Measurements from ENCODE around the gene SLC49A3. TPM values are rescaled to one million over a fixed set of nuclear protein-coding genes. Genes with fewer than 3 reads are reported as not detected.

SLC49A3 gene
- total and polyA plus RNA-seq, 12 donors: 1.4 to 24.5 (median 7.3) TPM

DNA sequence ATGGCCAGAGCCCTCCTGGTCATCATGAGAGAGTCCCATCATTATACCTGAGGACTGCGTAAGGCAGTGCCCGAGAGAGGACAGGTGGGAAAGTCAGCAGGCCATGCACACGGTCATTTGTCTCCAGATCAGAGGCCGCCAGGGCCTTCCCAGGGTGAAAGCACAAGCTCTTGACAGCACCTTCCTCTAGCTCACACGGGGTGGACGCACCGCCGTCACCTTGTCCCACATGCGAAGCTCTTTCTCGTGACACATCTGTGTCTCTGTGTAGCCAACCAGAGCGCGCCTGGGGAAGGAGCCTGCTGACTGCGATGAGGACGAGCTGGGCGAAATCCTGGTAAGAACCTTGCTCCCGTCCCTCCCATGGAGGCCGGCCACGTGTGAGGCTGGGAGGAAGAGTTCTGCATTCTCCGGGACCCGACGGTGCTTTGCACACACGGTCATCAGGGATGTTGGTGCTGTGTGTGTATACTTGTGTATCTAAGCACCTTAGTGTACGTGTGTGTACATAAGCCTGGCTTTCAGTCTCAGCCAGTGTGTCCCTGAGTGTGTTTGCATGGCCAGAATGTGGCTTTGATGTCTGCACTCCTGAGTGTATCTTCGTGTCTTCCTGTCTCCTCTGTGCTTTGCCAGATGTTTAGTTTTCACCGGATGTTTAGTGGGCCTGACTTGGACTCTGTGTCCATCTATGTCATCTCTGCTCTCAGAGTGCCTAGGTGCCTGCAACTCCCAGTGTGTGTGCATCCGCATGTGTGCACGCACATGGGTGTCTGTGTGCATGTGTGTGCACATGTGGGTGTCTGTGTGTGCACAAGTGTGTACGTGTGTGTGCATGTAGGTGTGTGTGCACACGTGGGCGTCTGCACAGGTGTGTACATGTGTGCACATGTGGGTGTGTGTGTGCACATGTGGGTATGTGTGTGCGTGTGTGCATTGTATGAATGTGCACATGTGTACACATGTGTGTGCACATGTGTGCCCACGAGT lies 30.0 kb downstream of the SLC49A3 start:
- Histone ChIP-seq H3K4me3 (no peak overlapping the region), H3K27ac (no peak overlapping the region), H3K4me1 (replicated peaks in 1 of 2) (no peaks in the 10 kb centered on the region), H3K36me3 (replicated peaks in 1 of 2) (no peaks in the 10 kb centered on the region), H3K9me3 (replicated peaks in 1 of 3) (no peaks in the 10 kb centered on the region), H3K27me3 (peaks cover 6% of the 10 kb centered on the region)
- TF ChIP-seq POLR2A (IDR thresholded peaks at IDR 0.05) (no peak), CTCF (IDR thresholded peaks at IDR 0.05) (no peak)
- WGBS, 4 donors: 84 to 91% (median 89%) methylated on average over 29 to 32 of the region's 32 CpGs
- intact Hi-C loops (cut with DNase I): no loop called here
- DNase-seq: no peak

- no peak for TF ChIP-seq POLR2A (IDR thresholded peaks at IDR 0.05)
- TF ChIP-seq CTCF (IDR thresholded peaks at IDR 0.05): no peak
Measured at GRCh38 chr4:657834-658667, 30.9 kb downstream of the SLC49A3 start.

GRCh38 chr4:657338-657833 lies 31.6 kb downstream of the SLC49A3 start:
- intact Hi-C loops (cut with DNase I): no loop called here
- Histone ChIP-seq H3K4me3 (no peak overlapping the region), H3K4me1 (replicated peaks in 1 of 2) (no peaks in the 10 kb centered on the region), H3K9me3 (replicated peaks in 1 of 3) (no peaks in the 10 kb centered on the region), H3K27me3 (no peaks in the 10 kb centered on the region), H3K27ac (no peak overlapping the region), H3K36me3 (replicated peaks in 1 of 2) (no peaks in the 10 kb centered on the region)
- TF ChIP-seq POLR2A (IDR thresholded peaks at IDR 0.05) (no peak), CTCF (IDR thresholded peaks at IDR 0.05) (no peak)
- 74 to 88% (median 81%) methylated on average over 6 to 23 of the region's 23 CpGs for WGBS, 4 donors
- DNase-seq: no peak

More at GRCh38 chr4:657834-658667, 30.9 kb downstream of the SLC49A3 start:
- Histone ChIP-seq H3K27ac (no peak overlapping the region), H3K4me3 (no peak overlapping the region), H3K27me3 (peaks cover under 1% of the 10 kb centered on the region), H3K4me1 (replicated peaks in 1 of 2) (no peaks in the 10 kb centered on the region), H3K36me3 (replicated peaks in 1 of 2) (no peaks in the 10 kb centered on the region), H3K9me3 (replicated peaks in 1 of 3) (no peaks in the 10 kb centered on the region)
- no peak for DNase-seq
- 71 to 87% (median 77%) methylated on average over 3 to 27 of the region's 27 CpGs for WGBS, 4 donors
- intact Hi-C loops (cut with DNase I): no loop called here

Data from adrenal gland (tissue), 12 donors.